Heart left ventricle (tissue), 16 donors: ENCODE measurements around the gene THAP6. TPM values are rescaled to one million over a fixed set of nuclear protein-coding genes. Genes with fewer than 3 reads are reported as not detected.

Experiments
- ATAC-seq, 4 donors: fragments of 200-7000 bp; cut with Tn5 transposase; one replicate each; pipeline ENCODE4 v1.9.1; 2020 to 2022; ENCODE audit warnings: moderate library complexity in 4 of 4, mild to moderate bottlenecking in 3 of 4, moderate number of reproducible peaks in 1 of 4
- DNase-seq, 5 donors: peaks; one replicate each; pipeline ENCODE4 v3.0.0-alpha.2; 2020
- H3K27ac ChIP-seq, 12 donors: fragments of 200-600 bp; sonication (generic) in 4 of 12; one replicate each; pipeline versions ENCODE4 v1.5.0 to v1.8.0; 2016 to 2022; ENCODE audit warnings: mild to moderate bottlenecking in 2 of 12
- H3K27me3 ChIP-seq, 9 donors: fragments of 200-600 bp; sonication (generic) in 2 of 9; one replicate each; pipeline versions ENCODE4 v1.5.1 to v1.8.0; 2016 to 2022; ENCODE audit warnings: mild to moderate bottlenecking in 3 of 9
- H3K36me3 ChIP-seq, 9 donors: fragments of 200-600 bp; sonication (generic) in 2 of 9; one replicate each; pipeline versions ENCODE4 v1.5.0 to v1.8.0; 2018 to 2022; ENCODE audit warnings: mild to moderate bottlenecking in 2 of 9
- H3K4me1 ChIP-seq, 12 donors: fragments of 200-600 bp; sonication (generic) in 4 of 12; one replicate each; pipeline versions ENCODE4 v1.5.0 to v1.8.0; 2016 to 2022; ENCODE audit warnings: mild to moderate bottlenecking in 3 of 12
- H3K4me3 ChIP-seq, 12 donors: fragments of 200-600 bp; sonication (generic) in 4 of 12; one replicate each; pipeline versions ENCODE4 v1.5.0 to v1.8.0; 2017 to 2022; ENCODE audit warnings: mild to moderate bottlenecking in 9 of 12, moderate library complexity in 4 of 12
- H3K9me3 ChIP-seq, 12 donors: fragments of 200-600 bp; sonication (generic) in 4 of 12; one replicate each; pipeline versions ENCODE4 v1.5.0 to v1.8.0; 2016 to 2022; ENCODE audit warnings: mild to moderate bottlenecking in 1 of 12
- CTCF ChIP-seq, 12 donors: fragments of 200-600 bp; sonication (generic) in 4 of 12; IDR thresholded peaks; one replicate each; pipeline versions ENCODE4 v1.5.0 to v1.8.0; 2018 to 2022; ENCODE audit warnings: antibody characterized with exemption in 12 of 12, mild to moderate bottlenecking in 5 of 12
- POLR2A ChIP-seq, 2 donors: fragments of 450-650 bp; IDR thresholded peaks; one replicate each; pipeline ENCODE4 v1.6.1; 2017; ENCODE audit warnings: antibody characterized with exemption in 2 of 2, mild to moderate bottlenecking in 2 of 2, moderate library complexity in 2 of 2
- WGBS, 4 donors: extraction: QIAGEN DNeasy Blood & Tissue Kit in 2 of 4; methylation state at CpG; one replicate each; pipeline versions ENCODE4 v1.1.5 to v1.1.7; 2013 to 2018; 5-methylcytosine and 5-hydroxymethylcytosine counted together
- intact Hi-C, 10 donors: fragments of 100-400 bp; cut with DNase I; formaldehyde crosslinking; loops; one replicate each; pipeline versions ENCODE4 v1.11.1 to v1.14.2; 2022
- polyA plus RNA-seq, 2 donors: library from polyadenylated mRNA; stranded (reverse); fragments of 200-250 nt; gene quantifications; one replicate each; pipeline ENCODE4 v1.2.3, GENCODE V29; 2013
- total RNA-seq, 9 donors: library from RNA; depleted of rRNA in 2 of 9; stranded (reverse); fragments of >200 nt in 2 of 9; fragmentation: NEBNext Ultra II Directional in 3 of 9; extraction: Animal tissue kit (Norgen Biotek cat#: 25700) in 3 of 9; gene quantifications; one replicate each; pipeline versions ENCODE4 v1.1.0 to v1.2.4, GENCODE V29; 2016 to 2023
- donor health status: ischemic (EF 13 %, LVEDD 7.1; RV severe dilation, severe dysfunction).
- donor health status: healthy with polysubstance abuse.
- donor health status: DM: no; HTN: yes; CAD: no.
- donor health status: DM: no; HTN: no; CAD: no.
- donor health status: ischemic (EF 25% LVEDD 6.9; RV normal size, moderate dysfunction).
- donor health status: ischemic (EF 25% LVEDD 5.7; RV mildly dilated, moderate dysfunction).
- donor health status: healthy.
- donor health status: DM: yes; HTN: yes; CAD: no.
- donor health status: ischemic (EF 35%, LVEDD 5.7; RV mildly dilated, moderate dysfunction).
- donor health status: nonischemic (EF 11% LVEDD 7.7; RV severe dilation, severe dysfunction).
- donor health status: DM: yes; HTN: yes; CAD: no.
- donor health status: PGD.
- donor health status: ischemic (EF 29% LVEDD 5.4; RV normal size, mild dysfunction).
- donor health status: nonischemic (EF 23%, LVEDD 6.1; RV moderate dilation, normal function).

THAP6 gene
- total and polyA plus RNA-seq, 11 donors: 6.5 to 22.6 (median 15.3) TPM

- H3K9me3 ChIP-seq: no peaks in the 10 kb centered on the region
- DNase-seq: no peak
These were observed 1.7 kb upstream of the THAP6 start for GRCh38 chr4:75512386-75513211.

GRCh38 chr4:75513526-75514130, 645 bp upstream of the THAP6 start:
- Histone ChIP-seq H3K27ac (peak overlapping the region; percentile 33 to 99 (median 96)), H3K4me1 (peaks cover 0 to 67% (median 41%) of the 10 kb centered on the region in 12 donors), H3K27me3 (no peaks in the 10 kb centered on the region), H3K9me3 (no peaks in the 10 kb centered on the region), H3K36me3 (peaks cover 0 to 28% (median 23%) of the 10 kb centered on the region in 9 donors), H3K4me3 (peak overlapping the region; percentile 45 to 88 (median 76))
- no peak for TF ChIP-seq CTCF (IDR thresholded peaks at IDR 0.05)
- TF ChIP-seq POLR2A (IDR thresholded peaks at IDR 0.05): no peak
- WGBS, 4 donors: 0 to 1% (median 1%) methylated on average over 12 of the region's 12 CpGs
- DNase-seq (no peak), ATAC-seq (no peak)
- intact Hi-C loops: loop anchor here in 2 of 10 donors (5.0 to 10.0 kb wide), 4 partner anchors 159 to 581 kb away; partner anchors contain the start of genes G3BP2 (in 2 of the 2) and PARM1 (in 2 of the 2)

More at GRCh38 chr4:75512386-75513211, 1.7 kb upstream of the THAP6 start:
- peak overlapping the region in 11 of 12 donors; percentile 45 to 88 (median 79) for H3K4me3 ChIP-seq
- H3K27me3 ChIP-seq: no peaks in the 10 kb centered on the region
- no peak for ATAC-seq
- no peak for TF ChIP-seq CTCF (IDR thresholded peaks at IDR 0.05)
- no peak for TF ChIP-seq POLR2A (IDR thresholded peaks at IDR 0.05)
- WGBS, 4 donors: 23 to 42% (median 31%) methylated on average over 6 of the region's 6 CpGs
- intact Hi-C loops: loop anchor here in 2 of 10 donors (5.0 to 10.0 kb wide), 4 partner anchors 160 to 580 kb away; partner anchors contain the start of genes G3BP2 (in 2 of the 2) and PARM1 (in 2 of the 2)
- H3K27ac ChIP-seq: peak overlapping the region in 10 of 12 donors; percentile 84 to 99 (median 97)
- peaks cover 0 to 28% (median 22%) of the 10 kb centered on the region in 9 donors for H3K36me3 ChIP-seq
- peaks cover 0 to 65% (median 41%) of the 10 kb centered on the region in 12 donors for H3K4me1 ChIP-seq

DNA sequence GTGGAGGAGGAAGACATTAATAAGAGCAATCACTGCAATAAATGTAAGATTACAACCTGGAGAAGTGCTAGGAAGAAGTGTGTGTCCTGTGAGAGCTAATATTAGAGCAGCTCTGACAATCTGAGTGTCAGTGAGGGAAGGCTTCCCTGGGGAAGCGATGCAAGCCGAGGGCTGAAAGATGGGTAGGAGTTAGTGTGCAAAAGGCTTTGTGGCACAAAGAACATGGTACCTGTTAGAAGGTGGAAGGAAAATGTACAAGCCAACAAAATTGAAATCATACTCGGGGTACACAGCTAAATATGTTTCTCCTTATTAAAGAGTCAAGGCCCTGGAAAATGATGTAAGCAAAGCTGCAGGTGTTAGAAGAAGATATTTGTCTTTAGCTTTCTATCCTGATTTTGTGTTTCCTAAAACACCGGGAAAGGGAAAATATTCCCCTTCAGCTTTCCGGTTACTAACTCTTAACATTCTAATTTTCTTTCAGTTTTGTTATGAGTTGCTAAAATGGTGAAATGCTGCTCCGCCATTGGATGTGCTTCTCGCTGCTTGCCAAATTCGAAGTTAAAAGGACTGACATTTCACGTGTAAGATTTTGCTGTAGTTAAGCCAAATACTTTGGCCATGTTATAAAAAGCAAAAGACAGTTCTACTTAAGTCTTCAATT, 808 bp downstream of the THAP6 start:
- peaks cover 0 to 33% (median 26%) of the 10 kb centered on the region in 9 donors for H3K36me3 ChIP-seq
- DNase-seq (no peak), ATAC-seq (peak in 2 of 4 donors; percentile 4)
- intact Hi-C loops: loop anchor here in 2 of 10 donors (5.0 to 10.0 kb wide), 4 partner anchors 157 to 583 kb away; partner anchors contain the start of genes G3BP2 (in 2 of the 2) and PARM1 (in 2 of the 2)
- H3K9me3 ChIP-seq: no peaks in the 10 kb centered on the region
- H3K27ac ChIP-seq: peak overlapping the region; percentile 33 to 99 (median 96)
- peak overlapping the region; percentile 45 to 88 (median 76) for H3K4me3 ChIP-seq
- peaks cover 0 to 56% (median 36%) of the 10 kb centered on the region in 12 donors for H3K4me1 ChIP-seq
- TF ChIP-seq CTCF (IDR thresholded peaks at IDR 0.05) (no peak), POLR2A (IDR thresholded peaks at IDR 0.05) (no peak)
- WGBS, 4 donors: 55 to 62% (median 56%) methylated on average over 9 of the region's 9 CpGs
- no peaks in the 10 kb centered on the region for H3K27me3 ChIP-seq
